ENCODE results near the gene ACO2.
A peak's percentile ranks its signal among the peaks of the same experiment; 100 is the strongest.

ACO2 gene

GRCh38 chr22:41524809-41525449 lies 56.0 kb downstream of the ACO2 start:
- no peak for DNase-seq

GRCh38 chr22:41525450-41526225 lies 56.7 kb downstream of the ACO2 start:
- DNase-seq: no peak

GRCh38 chr22:41526226-41526829 lies 57.4 kb downstream of the ACO2 start:
- DNase-seq: no peak

GRCh38 chr22:41526830-41527799 lies 58.2 kb downstream of the ACO2 start:
- no peak for DNase-seq

GRCh38 chr22:41528132-41528766 lies 59.3 kb downstream of the ACO2 start:
- no peak for DNase-seq

- no peak for DNase-seq
These were observed 60.1 kb downstream of the ACO2 start for GRCh38 chr22:41528938-41529561.

- no peak for DNase-seq
These were observed 62.2 kb downstream of the ACO2 start for GRCh38 chr22:41530890-41531714.

- DNase-seq: no peak
These were observed 63.0 kb downstream of the ACO2 start for GRCh38 chr22:41531715-41532477.

GRCh38 chr22:41532908-41533825 lies 64.2 kb downstream of the ACO2 start:
- DNase-seq: peak; percentile 35

- DNase-seq: no peak
These were observed 65.3 kb downstream of the ACO2 start for GRCh38 chr22:41534219-41534618.

GRCh38 chr22:41535244-41535643 lies 66.3 kb downstream of the ACO2 start:
- no peak for DNase-seq

- no peak for DNase-seq
These were observed 68.3 kb downstream of the ACO2 start for GRCh38 chr22:41537203-41537602.

- DNase-seq: no peak
These were observed 69.7 kb downstream of the ACO2 start for GRCh38 chr22:41538583-41538982.

GRCh38 chr22:41539146-41540005 lies 70.5 kb downstream of the ACO2 start:
- DNase-seq: no peak

GRCh38 chr22:41540006-41540315 lies 71.0 kb downstream of the ACO2 start:
- no peak for DNase-seq

- DNase-seq: no peak
These were observed 71.4 kb downstream of the ACO2 start for GRCh38 chr22:41540365-41540764.

- no peak for DNase-seq
These were observed 72.6 kb downstream of the ACO2 start for GRCh38 chr22:41541484-41541883.

GRCh38 chr22:41542224-41542623 lies 73.3 kb downstream of the ACO2 start:
- DNase-seq: no peak
